ENCODE results near the gene ATE1. TPM values are rescaled to one million over a fixed set of nuclear protein-coding genes. Genes with fewer than 3 reads are reported as not detected.

Gene ATE1
- total RNA-seq, 4 donors from 2014 or later, result 13.5 to 90.2 (median 27.7) TPM

DNA sequence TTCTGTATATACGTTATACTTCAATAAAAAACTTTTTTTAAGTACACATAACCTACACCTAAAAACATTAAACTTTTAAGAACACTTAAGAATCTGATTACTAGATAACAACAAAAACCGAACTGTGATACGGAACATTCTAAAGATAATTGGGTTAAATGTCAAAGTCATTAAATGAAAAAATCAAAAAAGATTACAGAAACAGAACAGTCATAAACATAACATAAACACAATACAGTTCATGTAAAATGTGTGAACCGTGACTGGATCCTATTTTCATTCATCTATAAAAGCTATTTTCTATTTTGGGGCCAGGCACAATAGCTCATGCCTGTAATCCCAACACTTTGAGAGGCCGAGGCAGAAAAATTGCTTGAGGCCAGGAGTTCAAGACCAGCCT is 38.6 kb downstream of the ATE1 start:
- intact Hi-C loops (cut with DNase I; ENCODE audit: low total_unique reads), result no loop called here
- Histone ChIP-seq H3K36me3 (no peaks in the 10 kb centered on the region), H3K4me1 (no peaks in the 10 kb centered on the region)

DNA sequence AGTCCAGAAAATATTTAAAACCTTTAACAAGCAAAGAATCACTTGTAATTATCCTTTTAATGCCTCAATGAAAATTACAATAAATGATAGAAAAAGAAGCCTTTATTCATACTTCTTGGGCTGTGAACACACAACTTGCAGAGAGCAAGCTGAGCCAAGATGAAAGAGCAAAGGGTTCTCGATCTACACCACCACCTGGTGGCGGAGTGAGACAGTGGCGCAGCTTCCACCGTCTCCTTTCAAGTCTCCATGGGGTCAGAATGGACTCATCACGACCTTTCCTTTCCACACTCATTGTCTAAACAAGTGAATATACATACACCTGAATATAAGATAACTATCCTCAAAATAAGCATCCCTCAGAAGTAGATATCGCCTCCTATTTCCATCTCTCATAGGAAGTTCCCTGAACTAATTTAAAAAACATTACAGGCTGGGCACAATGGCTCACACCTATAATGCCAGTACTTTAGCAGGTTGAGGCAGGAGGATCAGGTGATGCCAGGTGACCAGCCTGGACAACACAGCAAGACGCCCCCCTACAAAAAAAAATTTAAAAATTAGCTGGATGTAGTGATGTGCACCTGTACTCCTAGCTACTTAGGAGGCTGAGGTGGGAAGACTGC is 40.7 kb downstream of the ATE1 start:
- Histone ChIP-seq H3K36me3 (no peaks in the 10 kb centered on the region), H3K9me3 (no peaks in the 10 kb centered on the region), H3K4me3 (no peak overlapping the region), H3K27ac (no peak overlapping the region), H3K27me3 (no peaks in the 10 kb centered on the region), H3K4me1 (no peaks in the 10 kb centered on the region)
- intact Hi-C loops (cut with DNase I; ENCODE audit: low total_unique reads), result no loop called here
- DNase-seq, result peak; percentile 25 to 36
- TF ChIP-seq POLR2A (IDR thresholded peaks at IDR 0.05) (no peak), CTCF (IDR thresholded peaks at IDR 0.05) (peak; percentile 45 to 66 (median 59))

More for the DNA sequence above, 38.6 kb downstream of the ATE1 start:
- TF ChIP-seq POLR2A (IDR thresholded peaks at IDR 0.05) (no peak), CTCF (IDR thresholded peaks at IDR 0.05) (no peak)
- no peak for DNase-seq
- Histone ChIP-seq H3K27me3 (no peaks in the 10 kb centered on the region), H3K4me3 (no peak overlapping the region), H3K27ac (no peak overlapping the region), H3K9me3 (no peaks in the 10 kb centered on the region)

- intact Hi-C loops (cut with DNase I; ENCODE audit: low total_unique reads), result no loop called here
- no peaks in the 10 kb centered on the region for H3K9me3 ChIP-seq
Observed at GRCh38 chr10:121886181-121886580, 41.6 kb downstream of the ATE1 start.

DNA sequence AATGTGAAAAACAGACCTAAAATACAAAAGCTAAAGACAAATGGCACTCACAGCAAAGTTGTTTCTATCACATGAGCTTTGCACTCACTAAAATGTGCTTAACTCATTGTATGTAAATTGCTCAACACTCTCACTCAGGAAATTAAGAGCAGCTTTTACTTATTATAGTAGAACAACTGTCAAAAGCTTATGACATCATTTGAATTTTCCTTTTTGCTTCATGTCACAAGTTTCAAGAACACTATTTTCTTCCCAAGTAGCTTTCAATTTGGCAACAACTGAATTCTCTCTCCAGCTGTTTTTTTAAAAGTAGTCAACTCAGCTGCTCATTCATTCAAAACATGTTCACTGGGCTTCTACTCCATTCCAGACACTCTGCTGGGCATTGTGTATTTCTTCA is 46.9 kb downstream of the ATE1 start:
- H3K27ac ChIP-seq, result no peak overlapping the region
- no peaks in the 10 kb centered on the region for H3K4me1 ChIP-seq
- DNase-seq, result no peak
- no peaks in the 10 kb centered on the region for H3K9me3 ChIP-seq
- no peaks in the 10 kb centered on the region for H3K36me3 ChIP-seq
- no peak for TF ChIP-seq CTCF (IDR thresholded peaks at IDR 0.05)
- intact Hi-C loops (cut with DNase I; ENCODE audit: low total_unique reads), result no loop called here
- H3K4me3 ChIP-seq, result no peak overlapping the region
- H3K27me3 ChIP-seq, result no peaks in the 10 kb centered on the region

More at GRCh38 chr10:121886181-121886580, 41.6 kb downstream of the ATE1 start:
- no peaks in the 10 kb centered on the region for H3K4me1 ChIP-seq
- no peaks in the 10 kb centered on the region for H3K36me3 ChIP-seq
- H3K27me3 ChIP-seq, result no peaks in the 10 kb centered on the region
- no peak for TF ChIP-seq POLR2A (IDR thresholded peaks at IDR 0.05)
- no peak for TF ChIP-seq CTCF (IDR thresholded peaks at IDR 0.05)
- no peak overlapping the region for H3K27ac ChIP-seq
- no peak overlapping the region for H3K4me3 ChIP-seq
- no peak for DNase-seq

- no peak overlapping the region for H3K27ac ChIP-seq
- no peaks in the 10 kb centered on the region for H3K27me3 ChIP-seq
- TF ChIP-seq CTCF (IDR thresholded peaks at IDR 0.05), result no peak
- no peaks in the 10 kb centered on the region for H3K36me3 ChIP-seq
- no peaks in the 10 kb centered on the region for H3K9me3 ChIP-seq
- intact Hi-C loops (cut with DNase I; ENCODE audit: low total_unique reads), result no loop called here
- H3K4me1 ChIP-seq, result no peaks in the 10 kb centered on the region
- H3K4me3 ChIP-seq, result no peak overlapping the region
- DNase-seq, result no peak
Observed at GRCh38 chr10:121879476-121879875, 48.4 kb downstream of the ATE1 start.

Measured in uterus (tissue), 4 donors.